SU-DHL-6 (cell line): ENCODE measurements around the gene DPP6.

Source experiments
- H2AFZ ChIP-seq: fragments of 200-600 bp; sonication (generic); 2 replicates; pipeline ENCODE4 v1.6.1; 2014; ENCODE audit warnings: low read depth, mild to moderate bottlenecking, moderate library complexity, mixed read lengths, antibody characterized with exemption, low read length; ENCODE audit not compliant: severe bottlenecking
- H3F3A ChIP-seq: fragments of 200-600 bp; shearing (Covaris generic); 2 replicates; pipeline ENCODE4 v1.6.0; 2016; ENCODE audit warnings: antibody characterized with exemption, mild to moderate bottlenecking; ENCODE audit not compliant: insufficient read depth
- H3K27ac ChIP-seq: fragments of 200-600 bp; sonication (generic); 2 replicates; pipeline ENCODE4 v1.5.1; 2016; ENCODE audit warnings: low read depth, mild to moderate bottlenecking, low read length, moderate library complexity, mixed read lengths
- H3K27me3 ChIP-seq: fragments of 200-600 bp; sonication (generic), shearing (Covaris generic); 2 replicates; pipeline ENCODE4 v1.6.0; 2014; ENCODE audit warnings: mild to moderate bottlenecking, low read length
- H3K36me3 ChIP-seq: fragments of 200-600 bp; sonication (generic); 2 replicates; pipeline ENCODE4 v1.6.1; 2014; ENCODE audit warnings: mild to moderate bottlenecking, low read length, mixed read lengths
- H3K4me2 ChIP-seq: fragments of 300-600, 200-600 bp; shearing (Covaris generic), sonication (generic); 2 replicates; pipeline ENCODE4 v1.6.0; 2014; ENCODE audit warnings: low read length, low read depth, mild to moderate bottlenecking; ENCODE audit not compliant: poor library complexity, severe bottlenecking
- H3K4me3 ChIP-seq: fragments of 200-600 bp; sonication (generic); 2 replicates; pipeline ENCODE4 v1.5.1; 2014; ENCODE audit warnings: antibody characterized with exemption, low read length, mild to moderate bottlenecking, mixed read lengths; ENCODE audit not compliant: insufficient read depth, poor library complexity, severe bottlenecking
- H3K79me2 ChIP-seq: fragments of 200-600 bp; sonication (generic); 2 replicates; pipeline ENCODE4 v1.6.1; 2014; ENCODE audit warnings: mild to moderate bottlenecking, low read length, moderate library complexity; ENCODE audit not compliant: insufficient read depth
- H3K9ac ChIP-seq: fragments of 200-600 bp; sonication (generic); 2 replicates; pipeline ENCODE4 v1.7.0; 2014; ENCODE audit warnings: mild to moderate bottlenecking, low read length
- H3K9me2 ChIP-seq: fragments of 200-600 bp; sonication (generic); replicated peaks from 2 replicates; pipeline ENCODE4 v1.6.1; 2014; ENCODE audit warnings: low read length; ENCODE audit not compliant: insufficient read depth
- H3K9me3 ChIP-seq: fragments of 200-600 bp; sonication (generic); 2 replicates; pipeline ENCODE4 v1.6.1; 2014; ENCODE audit warnings: low read length, mixed read lengths; ENCODE audit not compliant: insufficient read depth
- H4K20me1 ChIP-seq: fragments of 200-600 bp; sonication (generic); 2 replicates; pipeline ENCODE4 v1.6.1; 2014; ENCODE audit warnings: low read depth, mild to moderate bottlenecking, antibody characterized with exemption, low read length, moderate library complexity, mixed read lengths
- CTCF ChIP-seq: fragments of 200-600 bp; sonication (generic); IDR thresholded peaks from one replicate; pipeline ENCODE4 v1.5.1; 2017; ENCODE audit warnings: antibody characterized with exemption, mild to moderate bottlenecking, low read length, moderate library complexity; ENCODE audit not compliant: insufficient read depth, poor library complexity, severe bottlenecking
- EZH2phosphoT487 ChIP-seq: fragments of 200-600 bp; sonication (generic), shearing (Covaris generic); conservative IDR thresholded peaks from 2 replicates; pipeline ENCODE4 v1.6.1; 2018; ENCODE audit warnings: mild to moderate bottlenecking, antibody characterized with exemption, low read length, moderate library complexity, mixed read lengths

DPP6 gene

DNA sequence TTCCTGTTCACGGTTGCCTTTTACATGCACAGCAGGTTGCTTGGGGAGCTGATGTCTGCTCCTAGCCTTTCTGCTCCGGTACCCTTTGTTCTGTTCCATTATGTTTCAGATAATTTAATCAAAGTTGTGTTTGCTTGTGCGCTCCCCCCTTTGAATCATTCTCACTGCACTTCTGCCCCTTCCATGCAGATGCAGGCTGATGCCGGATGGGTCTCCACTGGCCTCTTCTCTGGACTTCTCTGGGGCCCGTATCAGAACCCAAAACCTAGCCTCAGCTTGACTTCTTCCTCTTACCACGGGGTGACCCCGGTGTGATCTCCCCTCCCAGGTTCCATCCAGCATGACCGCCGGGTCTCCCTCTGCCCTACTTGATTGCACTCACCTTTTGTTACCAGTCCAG lies 272.0 kb downstream of the DPP6 start:
- no peaks in the 10 kb centered on the region for H3K79me2 ChIP-seq
- TF ChIP-seq EZH2phosphoT487: no peak
- TF ChIP-seq CTCF: no peak
- H3K9me3 ChIP-seq: no peaks in the 10 kb centered on the region
- H4K20me1 ChIP-seq: no peaks in the 10 kb centered on the region
- H3F3A ChIP-seq: no peaks in the 10 kb centered on the region
- H2AFZ ChIP-seq: no peak overlapping the region
- no peaks in the 10 kb centered on the region for H3K36me3 ChIP-seq
- no peak overlapping the region for H3K4me2 ChIP-seq
- no peaks in the 10 kb centered on the region for H3K27me3 ChIP-seq
- H3K4me3 ChIP-seq: no peak overlapping the region
- H3K9ac ChIP-seq: no peak overlapping the region
- no peak overlapping the region for H3K27ac ChIP-seq
- H3K9me2 ChIP-seq: no peaks in the 10 kb centered on the region

GRCh38 chr7:154326421-154326820 lies 274.2 kb downstream of the DPP6 start:
- Histone ChIP-seq H3K79me2 (no peaks in the 10 kb centered on the region), H2AFZ (no peak overlapping the region), H3F3A (no peaks in the 10 kb centered on the region), H3K9me3 (no peaks in the 10 kb centered on the region), H3K27ac (no peak overlapping the region), H3K4me2 (no peak overlapping the region), H3K9ac (no peak overlapping the region), H3K27me3 (no peaks in the 10 kb centered on the region), H3K4me3 (no peak overlapping the region), H4K20me1 (no peaks in the 10 kb centered on the region), H3K36me3 (no peaks in the 10 kb centered on the region), H3K9me2 (no peaks in the 10 kb centered on the region)
- no peak for TF ChIP-seq EZH2phosphoT487
- no peak for TF ChIP-seq CTCF

GRCh38 chr7:154330318-154330717 lies 278.1 kb downstream of the DPP6 start:
- no peaks in the 10 kb centered on the region for H3K79me2 ChIP-seq
- no peaks in the 10 kb centered on the region for H3K36me3 ChIP-seq
- no peaks in the 10 kb centered on the region for H3K9me2 ChIP-seq
- no peaks in the 10 kb centered on the region for H4K20me1 ChIP-seq
- no peak overlapping the region for H3K4me2 ChIP-seq
- H2AFZ ChIP-seq: no peak overlapping the region
- H3K9ac ChIP-seq: no peak overlapping the region
- H3K27ac ChIP-seq: no peak overlapping the region
- no peak overlapping the region for H3K4me3 ChIP-seq
- no peaks in the 10 kb centered on the region for H3K9me3 ChIP-seq
- TF ChIP-seq CTCF (no peak), EZH2phosphoT487 (no peak)
- H3K27me3 ChIP-seq: no peaks in the 10 kb centered on the region
- H3F3A ChIP-seq: no peaks in the 10 kb centered on the region
